IMR-90 (cell line): ENCODE measurements around the gene GPRIN3. TPM values are rescaled to one million over a fixed set of nuclear protein-coding genes. Genes with fewer than 3 reads are reported as not detected.

Experiments
- ATAC-seq: fragments of 200-7000 bp; cut with Tn5 transposase; 2 replicates; pipeline ENCODE4 v1.9.1; 2020; ENCODE audit warnings: low read depth, mild to moderate bottlenecking, moderate library complexity
- BruUV-seq: library from RNA; stranded (reverse); fragments of 400-500 nt; replicated peaks from 2 replicates; lab custom pipeline; 2021; lab: Mats Ljungman, UMichigan
- CTCF ChIA-PET: fragments of 300-600 bp; formaldehyde crosslinking; extraction: SDS; loops from one replicate; lab custom pipeline; 2021; ENCODE audit warnings: antibody characterized with exemption; lab: Yijun Ruan, JAX
- POLR2A ChIA-PET: fragments of 300-600 bp; sonication (Branson Sonifier 250); formaldehyde crosslinking; loops from one replicate; lab custom pipeline; 2022; ENCODE audit warnings: antibody characterized with exemption; ENCODE audit not compliant: unreplicated experiment; lab: Charles Lee
- DNase-seq: peaks from one replicate; pipeline ENCODE4 v3.0.0; 2013
- H2AFZ ChIP-seq: replicated peaks from 2 replicates; pipeline ENCODE3; 2013; ENCODE audit warnings: low read length, mild to moderate bottlenecking; ENCODE audit not compliant: poor library complexity
- H2AK5ac ChIP-seq: 2 replicates; pipeline ENCODE4 v1.6.1; 2013; ENCODE audit warnings: low read depth, low read length, inconsistent platforms
- H2AK9ac ChIP-seq: replicated peaks from 2 replicates; pipeline ENCODE3; 2013; ENCODE audit warnings: mild to moderate bottlenecking, low read depth, low read length, moderate library complexity; ENCODE audit not compliant: poor library complexity
- H2BK120ac ChIP-seq: 2 replicates; pipeline ENCODE4 v1.6.1; 2013; ENCODE audit warnings: low read depth, low read length, inconsistent platforms
- H2BK15ac ChIP-seq: 3 replicates; pipeline ENCODE4 v1.6.1; 2013; ENCODE audit warnings: low read depth, low read length, inconsistent platforms
- H2BK20ac ChIP-seq: 2 replicates; pipeline ENCODE4 v1.6.1; 2013; ENCODE audit warnings: low read depth, mild to moderate bottlenecking, inconsistent platforms, low read length, moderate library complexity
- H2BK5ac ChIP-seq: 2 replicates; pipeline ENCODE4 v1.6.1; 2013; ENCODE audit warnings: mild to moderate bottlenecking, low read depth, low read length, inconsistent platforms; ENCODE audit not compliant: poor library complexity, severe bottlenecking
- H3K14ac ChIP-seq: replicated peaks from 2 replicates; pipeline ENCODE4 v1.6.1; 2013; ENCODE audit warnings: low read depth, low read length, inconsistent platforms
- H3K18ac ChIP-seq: 2 replicates; pipeline ENCODE4 v1.6.1; 2013; ENCODE audit warnings: low read depth, low read length, control low read depth
- H3K23ac ChIP-seq: 2 replicates; pipeline ENCODE4 v1.6.1; 2013; ENCODE audit warnings: low read depth, low read length, inconsistent platforms
- H3K27ac ChIP-seq: 2 replicates; pipeline ENCODE4 v1.5.1; 2013; ENCODE audit warnings: mild to moderate bottlenecking, control low read depth, low read length; ENCODE audit not compliant: insufficient read depth
- H3K27me3 ChIP-seq: 2 replicates; pipeline ENCODE4 v1.6.1; 2013; ENCODE audit warnings: low read length; ENCODE audit not compliant: control insufficient read depth, insufficient read depth
- H3K36me3 ChIP-seq: 2 replicates; pipeline ENCODE4 v1.6.1; 2013; ENCODE audit warnings: low read length, mixed read lengths; ENCODE audit not compliant: control insufficient read depth, insufficient read depth
- H3K4ac ChIP-seq: 2 replicates; pipeline ENCODE4 v1.6.1; 2013; ENCODE audit warnings: low read depth, low read length, inconsistent platforms
- H3K4me1 ChIP-seq: 2 replicates; pipeline ENCODE4 v1.6.1; 2013; ENCODE audit warnings: low read length, mixed read lengths; ENCODE audit not compliant: control insufficient read depth, insufficient read depth
- H3K4me2 ChIP-seq: 2 replicates; pipeline ENCODE4 v1.6.1; 2013; ENCODE audit warnings: low read depth, mild to moderate bottlenecking, control low read depth, low read length, moderate library complexity
- H3K4me3 ChIP-seq: 2 replicates; pipeline ENCODE4 v1.5.1; 2013; ENCODE audit warnings: low read depth, mild to moderate bottlenecking, control low read depth, low read length, moderate library complexity; ENCODE audit not compliant: insufficient read depth
- H3K56ac ChIP-seq: 2 replicates; pipeline ENCODE4 v1.6.1; 2013; ENCODE audit warnings: low read length, inconsistent platforms; ENCODE audit not compliant: insufficient read depth; ENCODE audit errors: extremely low read depth
- H3K79me1 ChIP-seq, 2 experiments: 2 replicates each; pipeline ENCODE4 v1.6.1; 2013; ENCODE audit warnings: low read length in 2 of 2, inconsistent platforms in 1 of 2, low read depth in 1 of 2
- H3K9ac ChIP-seq: 2 replicates; pipeline ENCODE4 v1.6.1; 2013; ENCODE audit warnings: low read depth, low read length, control low read depth
- H3K9me1 ChIP-seq: 2 replicates; pipeline ENCODE4 v1.6.1; 2013; ENCODE audit warnings: low read length, inconsistent platforms; ENCODE audit not compliant: insufficient read depth
- H3K9me3 ChIP-seq: 2 replicates; pipeline ENCODE4 v1.6.1; 2013; ENCODE audit warnings: low read length; ENCODE audit not compliant: control insufficient read depth, insufficient read depth
- H4K20me1 ChIP-seq: 2 replicates; pipeline ENCODE4 v1.6.1; 2013; ENCODE audit warnings: low read length, inconsistent platforms; ENCODE audit not compliant: insufficient read depth
- H4K5ac ChIP-seq: 2 replicates; pipeline ENCODE4 v1.6.1; 2013; ENCODE audit warnings: mild to moderate bottlenecking, low read depth, low read length, control low read depth
- H4K8ac ChIP-seq, 2 experiments: 2 replicates each; pipeline ENCODE4 v1.6.1; 2013; ENCODE audit warnings: low read depth in 2 of 2, low read length in 2 of 2, control low read depth in 1 of 2, inconsistent platforms in 1 of 2
- H4K91ac ChIP-seq: 2 replicates; pipeline ENCODE4 v1.6.1; 2013; ENCODE audit warnings: low read depth, low read length, inconsistent platforms; ENCODE audit not compliant: insufficient read depth
- CHD1 ChIP-seq: IDR thresholded peaks from 2 replicates; pipeline ENCODE4 v1.6.1; 2012; ENCODE audit warnings: low read depth, low read length, improper control_type of control experiment
- CTCF ChIP-seq: conservative IDR thresholded peaks from 2 replicates; pipeline ENCODE4 v1.5.1; 2012; ENCODE audit warnings: mild to moderate bottlenecking, low read depth, low read length, improper control_type of control experiment
- MAZ ChIP-seq: IDR thresholded peaks from 2 replicates; pipeline ENCODE4 v1.6.1; 2012; ENCODE audit warnings: low read depth, mild to moderate bottlenecking, low read length, improper control_type of control experiment, moderate library complexity, borderline replicate concordance
- NFE2L2 ChIP-seq: fragments of 150-350 bp; IDR thresholded peaks from 2 replicates; pipeline ENCODE4 v1.6.1; 2016; ENCODE audit warnings: low read depth, mild to moderate bottlenecking, low read length
- POLR2A ChIP-seq: IDR thresholded peaks from 2 replicates; pipeline ENCODE4 v1.6.1; 2012; ENCODE audit warnings: mild to moderate bottlenecking, low read depth, low read length
- RAD21 ChIP-seq: IDR thresholded peaks from 2 replicates; pipeline ENCODE4 v1.6.1; 2012; ENCODE audit warnings: low read length, improper control_type of control experiment
- RCOR1 ChIP-seq: IDR thresholded peaks from 2 replicates; pipeline ENCODE4 v1.6.1; 2012; ENCODE audit warnings: mild to moderate bottlenecking, low read length, improper control_type of control experiment; ENCODE audit not compliant: insufficient replicate concordance
- SMC3 ChIP-seq: fragments of 150-350 bp; IDR thresholded peaks from 2 replicates; pipeline ENCODE4 v1.6.1; 2016; ENCODE audit warnings: low read depth, mild to moderate bottlenecking, antibody characterized with exemption, low read length, moderate library complexity
- USF2 ChIP-seq: fragments of 150-350 bp; IDR thresholded peaks from 2 replicates; pipeline ENCODE4 v1.6.1; 2017; ENCODE audit warnings: mild to moderate bottlenecking, antibody characterized with exemption, low read length, low read depth
- WGBS, 2 experiments: methylation state at CpG; one replicate each; pipeline versions ENCODE4 v1.1.5 to v1.1.7; 2013; ENCODE audit warnings: missing lambda C conversion rate in 2 of 2; ENCODE audit not compliant: insufficient read length in 1 of 2; ENCODE audit errors: extremely low coverage in 2 of 2; 5-methylcytosine and 5-hydroxymethylcytosine counted together
- dilution Hi-C: fragments of 300-500 bp; cut with HindIII; formaldehyde crosslinking; loops from one replicate; pipeline ENCODE4 v1.14.3; 2018; ENCODE audit warnings: low sequenced_read_pairs; ENCODE audit not compliant: unreplicated experiment
- in situ Hi-C: fragments of 300-500 bp; cut with MboI; formaldehyde crosslinking; loops from 3 replicates; pipeline ENCODE4 v1.14.3; 2019; ENCODE audit warnings: low sequenced_read_pairs, inconsistent platforms, mixed read lengths
- intact Hi-C: fragments of 100-400 bp; cut with micrococcal nuclease; formaldehyde crosslinking; loops from 2 replicates; pipeline ENCODE4 v1.10.0; 2022
- polyA plus RNA-seq, 3 experiments: library from polyadenylated mRNA; depleted of rRNA; stranded (reverse); fragments of >200 nt; gene quantifications; 2 replicates each; pipeline ENCODE4 v1.2.3, GENCODE V29; 2012; ENCODE audit warnings: low replicate concordance in 1 of 3
- total RNA-seq: library from RNA; depleted of rRNA; stranded (reverse); fragments of >200 nt; gene quantifications from 2 replicates; pipeline ENCODE4 v1.2.3, GENCODE V29; 2012

The GPRIN3 gene
- total and polyA plus RNA-seq, 2 of the 4 experiments (the other 2 are of a cell fraction), result under 0.01 TPM; not detected in 1

- no CpG with 5 or more reads among the region's 3 CpGs for WGBS, 2 experiments
- H4K8ac ChIP-seq, result no peak overlapping the region
- no peak overlapping the region for H3K23ac ChIP-seq
- no peak overlapping the region for H4K91ac ChIP-seq
- DNase-seq (peak; percentile 7), ATAC-seq (peak; percentile 65)
- no peak overlapping the region for H3K27ac ChIP-seq
- no peak overlapping the region for H4K5ac ChIP-seq
- H2AK9ac ChIP-seq, result no peak overlapping the region
- no peak overlapping the region for H3K18ac ChIP-seq
- no peak overlapping the region for H3K14ac ChIP-seq
- no peak overlapping the region for H3K4me3 ChIP-seq
- no peak overlapping the region for H2BK20ac ChIP-seq
- no peak overlapping the region for H3K56ac ChIP-seq
- no peaks in the 10 kb centered on the region for H3K9me3 ChIP-seq
- no peak overlapping the region for H3K9ac ChIP-seq
- H2BK15ac ChIP-seq, result no peak overlapping the region
- intact Hi-C loops, result loop anchor here (1.0 to 10.0 kb wide), 2 partner anchors 179 to 650 kb away; no protein-coding TSS in a partner anchor
- no peak overlapping the region for H2BK5ac ChIP-seq
- H4K20me1 ChIP-seq, result no peaks in the 10 kb centered on the region
- H2AFZ ChIP-seq, result no peak overlapping the region
- no peaks in the 10 kb centered on the region for H3K4me1 ChIP-seq
- in situ Hi-C loops, result no loop called here
- no peak overlapping the region for H3K4ac ChIP-seq
- H3K36me3 ChIP-seq, result no peaks in the 10 kb centered on the region
- H2BK120ac ChIP-seq, result no peak overlapping the region
- no peak overlapping the region for H3K4me2 ChIP-seq
- H3K27me3 ChIP-seq, result peaks cover 2% of the 10 kb centered on the region
- H3K79me1 ChIP-seq, result no peaks in the 10 kb centered on the region
- BruUV-seq, result no TSS peak
- no peak overlapping the region for H2AK5ac ChIP-seq
- ChIA-PET POLR2A (no interaction called here), CTCF (interaction anchor here (0.7 kb wide), 2 partner anchors 9 to 22 kb away, joined by 3 read pairs; no protein-coding TSS in a partner anchor)
- TF ChIP-seq POLR2A (no peak), MAZ (no peak), CHD1 (no peak), RCOR1 (no peak), SMC3 (peak; percentile 42), USF2 (no peak), CTCF (peak; percentile 59), RAD21 (peak; percentile 38), NFE2L2 (no peak)
- H3K9me1 ChIP-seq, result no peaks in the 10 kb centered on the region
- dilution Hi-C loops, result no loop called here
These were observed 52.8 kb downstream of the GPRIN3 start for GRCh38 chr4:89254847-89255246.
